HL-60 (cell line): ENCODE data around the gene INHBE.

ENCODE experiments used
- CTCF ChIP-seq: IDR thresholded peaks from one replicate; pipeline ENCODE4 v1.5.1; 2011; ENCODE audit warnings: low read length, control low read depth, inconsistent platforms; ENCODE audit not compliant: insufficient read depth
- GABPA ChIP-seq: IDR thresholded peaks from 2 replicates; pipeline ENCODE4 v1.6.1; 2012; ENCODE audit warnings: low read depth
- POLR2AphosphoS5 ChIP-seq: IDR thresholded peaks from 2 replicates; pipeline ENCODE4 v1.6.1; 2012; ENCODE audit warnings: low read depth
- SPI1 ChIP-seq: IDR thresholded peaks from 2 replicates; pipeline ENCODE4 v1.6.1; 2012; ENCODE audit warnings: low read depth, mild to moderate bottlenecking, borderline replicate concordance

- TF ChIP-seq CTCF = no peak
- TF ChIP-seq GABPA = no peak
- no peak for TF ChIP-seq POLR2AphosphoS5
- TF ChIP-seq SPI1 = no peak
Observed at GRCh38 chr12:57462912-57463253, 7.8 kb downstream of the INHBE start.
